Stimulated activated CD8-positive, alpha-beta memory T cell treated with anti-CD3 and anti-CD28 coated beads, Interleukin-7, amount 100 ng/mL, for 1 hour (primary cell): ENCODE data around the gene HEMK1.

Experiments
- DNase-seq, 2 donors: peaks; one replicate each; pipeline ENCODE4 v3.0.0-alpha.2; 2020; ENCODE audit warnings: low read depth in 2 of 2

Gene HEMK1

DNA sequence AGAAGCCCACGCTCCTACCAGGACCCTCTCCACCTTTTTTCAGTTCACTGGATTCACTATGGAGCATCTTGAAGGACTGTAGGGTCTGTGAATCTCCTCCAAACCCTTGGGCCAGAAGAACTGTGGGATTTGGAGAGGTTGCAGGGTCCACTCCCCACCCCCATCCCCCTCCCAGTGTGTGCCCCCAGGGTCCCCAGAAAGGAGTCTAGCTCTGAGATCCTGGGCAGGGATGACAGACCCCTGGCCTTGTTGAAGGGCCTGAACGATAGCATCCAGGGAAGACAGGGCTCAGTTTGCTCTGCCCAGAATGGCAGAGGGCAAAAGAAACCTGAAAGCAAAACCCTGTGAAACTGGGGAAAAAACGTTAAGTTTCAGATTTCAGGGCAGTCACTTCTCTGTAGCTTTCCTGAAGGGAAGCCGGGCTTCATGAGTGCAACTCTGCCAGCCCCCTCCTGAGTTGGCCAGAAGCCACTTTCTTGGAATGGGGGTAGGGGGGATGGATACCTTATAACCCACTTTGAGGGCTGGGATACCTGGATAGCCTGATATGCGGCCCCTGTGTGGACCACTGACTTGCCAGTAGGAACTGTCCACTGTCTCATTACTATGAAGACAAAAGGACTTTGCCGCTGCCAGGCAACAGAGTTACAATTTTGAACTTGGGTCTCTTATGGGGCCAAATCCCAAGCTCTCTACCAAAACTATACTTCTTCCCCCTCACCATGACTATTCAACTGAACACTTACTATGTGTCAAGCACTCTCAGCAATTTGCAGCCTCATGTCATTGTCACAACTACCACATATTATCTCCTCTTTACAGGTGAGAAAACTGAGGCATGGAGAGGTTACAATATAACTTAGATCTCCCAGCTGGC lies 43.9 kb downstream of the HEMK1 start:
- DNase-seq = no peak

DNA sequence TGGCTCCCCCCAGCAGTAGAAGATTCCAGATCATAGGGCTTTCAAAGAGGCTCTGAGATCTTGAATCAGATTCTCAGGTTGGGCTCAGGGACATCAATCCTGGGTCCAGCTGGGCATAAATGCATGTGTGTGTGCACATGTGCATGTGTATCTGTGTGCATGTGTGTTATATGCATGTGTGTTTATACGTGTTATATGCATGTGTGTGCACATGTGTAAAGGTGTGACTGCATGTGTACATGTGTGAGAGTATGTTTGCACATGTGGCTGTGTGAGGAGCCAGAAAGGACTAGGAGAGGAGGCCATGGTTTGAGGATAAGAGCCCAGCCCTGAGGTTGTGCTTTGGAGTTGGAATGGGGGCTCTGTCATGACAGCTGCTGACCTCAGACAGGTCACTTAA lies 45.9 kb downstream of the HEMK1 start:
- no peak for DNase-seq

DNA sequence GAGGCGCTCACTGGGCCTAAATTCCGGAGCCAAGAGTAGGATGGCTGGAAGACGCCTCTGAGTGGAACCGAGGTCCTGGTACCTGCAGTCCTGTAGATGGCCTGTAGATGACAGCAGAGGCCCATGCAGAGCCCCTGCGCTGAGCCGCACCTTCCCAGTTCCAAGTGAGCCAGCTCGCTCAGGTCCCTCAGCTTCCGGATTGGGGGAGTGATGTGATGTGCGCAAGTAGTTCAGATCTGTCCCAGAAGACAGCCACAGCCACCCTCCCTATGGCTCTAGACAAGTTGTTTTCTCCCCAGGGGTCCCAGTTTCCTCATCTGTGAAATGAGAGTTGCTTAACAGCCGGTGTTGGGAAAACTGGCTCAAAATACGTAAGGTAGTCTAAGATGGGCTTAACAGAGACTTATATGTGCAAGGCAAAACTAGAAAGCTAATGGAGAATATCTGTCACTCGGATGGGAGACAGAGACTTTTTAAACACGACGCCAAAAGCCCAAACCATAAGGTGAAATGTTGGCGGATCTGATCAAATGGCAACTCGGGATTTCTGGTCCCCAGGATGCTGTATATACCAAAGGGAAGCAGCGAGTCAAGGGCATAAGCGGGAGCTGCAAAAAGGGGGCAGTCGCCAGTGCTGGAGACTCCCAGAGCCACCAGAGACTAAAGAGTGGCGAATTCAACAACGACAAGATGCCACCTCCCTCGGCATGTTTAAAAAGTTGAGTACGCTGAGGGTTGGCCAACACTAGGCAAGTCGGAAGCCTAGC lies 46.9 kb downstream of the HEMK1 start:
- DNase-seq = peak; percentile 69 to 74

DNA sequence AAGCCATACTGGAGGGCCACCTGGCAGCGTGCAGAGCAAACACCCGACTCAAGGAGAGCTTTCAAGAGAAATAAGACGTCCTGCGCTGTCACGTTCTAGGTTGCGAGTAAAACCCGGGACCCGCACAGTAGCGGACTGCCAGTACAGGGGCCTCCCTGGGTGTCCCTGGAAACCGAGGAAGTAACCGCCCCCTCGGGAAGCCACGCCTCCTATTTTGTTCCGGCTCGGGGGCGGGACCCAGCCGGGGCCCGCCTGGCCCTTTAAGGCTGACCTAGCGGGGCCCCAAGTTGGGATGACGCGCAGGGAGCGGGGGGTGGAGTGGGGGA lies 47.4 kb downstream of the HEMK1 start:
- peak; percentile 92 to 94 for DNase-seq

DNA sequence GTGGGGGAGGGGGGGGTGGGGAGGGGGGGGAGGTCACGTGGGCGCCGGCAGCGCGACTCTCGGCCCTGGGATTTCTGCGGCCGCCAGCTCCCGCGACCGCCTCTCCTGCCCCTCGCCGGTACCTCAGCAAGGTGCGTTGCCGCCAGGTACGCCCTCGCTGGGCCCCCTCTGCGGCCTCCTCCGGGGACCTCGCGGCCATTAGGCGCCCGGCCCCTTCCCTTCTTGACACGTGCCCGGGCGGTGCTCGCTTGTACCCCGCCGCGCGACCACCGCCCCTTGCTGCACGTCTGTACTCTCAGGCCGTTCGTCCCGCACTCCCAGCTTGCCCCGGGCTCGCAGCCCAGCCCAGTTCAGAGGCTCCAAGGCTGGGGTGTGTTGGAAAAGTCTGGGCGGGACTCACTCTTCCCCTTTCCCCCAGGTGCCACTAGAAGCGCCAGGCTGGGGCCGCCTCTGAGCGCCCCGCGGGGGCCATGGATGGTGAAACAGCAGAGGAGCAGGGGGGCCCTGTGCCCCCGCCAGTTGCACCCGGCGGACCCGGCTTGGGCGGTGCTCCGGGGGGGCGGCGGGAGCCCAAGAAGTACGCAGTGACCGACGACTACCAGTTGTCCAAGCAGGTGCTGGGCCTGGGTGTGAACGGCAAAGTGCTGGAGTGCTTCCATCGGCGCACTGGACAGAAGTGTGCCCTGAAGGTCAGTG lies 47.9 kb downstream of the HEMK1 start, which contains the start of gene MAPKAPK3:
MAPKAPK3 (plus strand) TSS at position 56 of the 696 bp plus-strand sequence; CDS start at position 471, 415 bp downstream.
- DNase-seq = no peak

DNA sequence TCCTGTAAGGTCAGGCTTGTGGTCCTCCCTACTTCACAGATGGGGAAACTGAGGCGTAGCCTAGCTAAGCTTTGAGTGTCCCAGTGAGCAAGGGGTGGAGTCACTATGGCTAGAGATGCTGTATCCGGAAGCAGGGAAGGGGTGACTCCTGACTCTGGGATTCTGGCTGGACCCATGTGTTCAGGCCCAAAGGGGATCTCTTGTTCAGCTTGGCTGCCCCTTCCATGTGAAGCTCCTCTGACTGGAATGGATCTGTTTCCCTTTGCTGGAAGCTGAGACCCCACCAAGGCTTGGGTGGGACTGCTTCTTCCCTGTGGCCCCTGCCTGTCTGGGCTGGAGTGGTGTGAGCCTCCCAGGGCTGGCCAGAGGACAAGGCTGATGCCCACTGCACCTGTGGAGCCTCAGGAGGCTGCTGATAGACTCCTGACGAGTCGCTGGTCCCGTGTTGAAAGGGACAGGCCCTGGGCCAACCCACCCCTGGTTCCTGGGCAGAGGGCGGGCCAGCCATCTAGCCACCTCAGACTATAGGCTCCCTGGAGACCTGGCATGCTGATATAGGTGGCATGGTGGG lies 48.7 kb downstream of the HEMK1 start:
- DNase-seq = no peak

DNA sequence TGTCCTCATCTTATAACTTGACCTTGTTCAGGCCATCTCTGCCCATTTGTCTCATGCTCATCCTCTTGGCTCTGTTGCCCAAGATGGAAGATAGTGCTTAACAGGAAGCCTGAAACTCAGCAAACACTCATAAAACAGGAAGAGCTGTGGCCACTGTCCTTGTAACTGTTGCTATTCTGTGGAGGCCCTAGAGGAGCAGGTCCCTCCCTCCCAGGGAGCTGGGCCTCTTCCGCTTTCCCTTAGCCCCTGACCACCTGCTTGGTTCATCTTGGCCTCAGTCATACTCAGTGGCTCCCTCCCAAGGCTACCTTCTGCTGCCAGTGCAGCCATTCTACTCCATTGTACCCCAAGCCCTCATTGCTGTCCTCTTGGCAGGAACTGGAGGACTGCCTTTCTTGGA lies 51.1 kb downstream of the HEMK1 start:
- DNase-seq = no peak

DNA sequence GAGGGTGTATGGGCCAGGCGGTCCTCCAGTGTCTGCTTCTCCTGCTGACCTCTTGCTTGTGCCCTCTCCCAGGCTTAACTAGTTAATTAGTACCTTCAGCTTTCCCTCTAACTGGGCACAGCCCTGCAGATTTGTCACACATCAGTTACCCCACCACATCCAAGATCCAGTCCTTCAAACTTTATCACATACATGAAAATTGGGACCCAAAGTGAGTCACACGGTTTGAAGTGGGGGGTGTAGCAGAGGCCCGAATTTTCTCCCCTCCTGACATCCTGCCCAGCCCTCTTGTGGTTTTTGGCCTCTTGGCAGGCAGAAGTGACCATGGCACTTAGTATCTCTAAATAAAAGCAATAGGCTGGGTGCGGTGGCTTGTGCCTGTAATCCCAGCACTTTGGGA lies 51.5 kb downstream of the HEMK1 start:
- no peak for DNase-seq

DNA sequence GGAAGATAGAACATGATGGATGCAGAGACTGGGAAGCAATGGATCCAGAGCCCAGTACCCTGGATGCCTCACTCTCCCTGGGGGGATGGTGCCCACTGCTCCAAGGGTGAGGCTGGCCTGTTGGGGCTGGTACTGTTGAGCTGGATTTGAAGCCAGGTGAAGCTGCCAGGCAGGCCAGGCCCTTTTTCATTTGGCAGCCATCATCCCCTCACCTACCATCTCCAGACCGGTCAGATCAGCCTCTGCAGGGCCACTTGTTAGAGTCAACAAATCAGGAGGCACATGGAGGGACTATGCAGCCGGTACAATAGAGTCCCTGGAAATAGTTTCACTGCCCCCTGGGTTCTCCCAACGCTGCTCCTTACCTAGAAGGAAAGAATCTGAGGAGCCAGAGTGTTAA lies 53.6 kb downstream of the HEMK1 start:
- no peak for DNase-seq

DNA sequence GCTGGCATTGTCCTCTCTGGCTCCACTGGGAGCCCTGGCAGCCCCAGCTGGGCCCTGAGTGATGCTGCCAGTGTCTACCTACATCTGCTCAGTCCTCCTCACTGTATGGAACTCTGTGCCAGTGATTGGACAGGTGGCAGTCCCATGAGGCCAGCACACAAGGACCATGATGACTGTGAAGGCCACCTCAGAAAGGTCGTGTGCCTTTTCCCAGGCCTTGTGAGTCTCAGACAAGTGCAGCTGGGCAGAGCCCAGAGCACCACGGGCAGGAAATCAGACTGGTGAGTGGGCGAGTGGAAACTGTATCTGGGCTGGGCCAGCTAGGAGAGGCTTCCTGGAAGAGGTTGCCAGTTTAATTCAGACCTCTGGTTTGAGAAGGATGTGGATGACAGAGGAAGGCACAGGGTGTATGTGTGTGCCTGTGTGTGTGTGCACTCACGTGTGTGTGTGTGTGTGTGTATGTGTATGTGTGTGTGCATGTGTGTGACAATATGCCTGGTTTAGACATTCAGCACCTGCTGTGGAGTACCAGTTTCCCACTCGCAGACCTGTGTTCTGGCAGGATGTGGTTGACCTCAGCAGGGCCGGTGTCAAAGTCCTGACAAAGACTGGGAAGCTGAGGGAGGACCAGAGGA lies 54.6 kb downstream of the HEMK1 start:
- DNase-seq = no peak

DNA sequence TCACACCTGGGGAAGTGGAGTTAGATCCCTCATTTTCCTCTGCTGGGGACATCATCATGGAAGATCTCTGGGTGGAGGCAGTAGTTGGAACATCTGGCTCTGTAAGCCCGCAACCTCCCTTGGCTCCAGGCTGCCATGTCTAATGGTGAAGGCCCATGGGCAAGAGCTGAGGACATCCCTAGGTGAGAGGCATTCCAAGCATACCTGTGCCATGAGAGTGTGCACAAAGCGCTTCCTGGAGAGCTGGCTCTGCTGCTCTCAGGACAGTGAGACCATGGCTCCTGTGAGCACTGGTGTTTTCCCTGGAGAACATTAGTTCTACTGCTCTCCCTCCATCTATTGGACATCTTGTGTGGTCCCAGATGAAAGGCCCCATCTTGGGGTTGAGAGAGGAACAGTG lies 55.3 kb downstream of the HEMK1 start:
- DNase-seq = no peak

DNA sequence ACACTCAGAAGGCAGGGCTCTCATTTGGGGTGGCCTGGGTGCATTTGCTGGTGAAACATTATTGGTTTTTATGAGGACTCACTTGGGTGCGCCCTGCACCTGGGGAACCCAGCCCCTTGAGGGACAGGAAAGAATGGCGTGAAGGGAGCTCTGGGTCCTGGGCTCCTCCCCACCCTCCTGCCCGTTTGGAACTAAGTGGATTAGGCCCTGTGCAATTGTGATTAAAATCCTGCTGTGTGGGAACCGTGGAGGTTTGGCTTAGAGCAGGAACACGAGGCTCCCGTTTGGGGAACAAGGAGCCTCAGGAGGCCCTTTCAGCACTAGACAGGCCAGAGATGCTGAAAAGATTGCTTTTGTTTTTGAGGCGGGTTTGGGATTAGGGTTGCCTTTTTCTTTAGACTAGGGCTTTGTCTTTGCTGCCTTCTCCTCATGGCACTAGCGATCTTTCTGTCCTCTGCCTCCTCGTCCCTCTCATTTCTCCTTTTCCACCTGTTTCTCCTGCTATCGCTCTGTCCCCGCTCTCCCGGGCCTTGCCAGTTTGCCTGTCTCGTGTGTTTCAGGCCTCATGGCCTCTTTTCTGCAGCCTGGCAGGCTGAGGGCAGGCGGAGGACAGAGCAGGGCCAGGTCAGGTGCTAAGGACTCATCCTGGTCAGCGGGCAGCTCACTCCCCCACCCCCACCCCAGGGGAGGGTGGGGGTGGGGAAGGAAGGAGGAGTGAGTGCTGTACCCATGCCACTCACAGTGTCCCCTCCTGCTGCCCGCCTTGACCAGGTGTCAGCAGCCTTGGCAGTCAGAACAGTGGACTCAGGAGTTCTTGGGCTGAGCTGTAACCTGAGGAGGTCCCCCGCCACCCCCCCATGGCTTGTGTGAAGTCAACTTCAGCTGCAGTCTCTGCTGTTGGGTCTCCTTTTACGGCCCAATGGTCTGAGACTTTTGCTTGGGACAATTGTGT lies 56.2 kb downstream of the HEMK1 start:
- DNase-seq = no peak

DNA sequence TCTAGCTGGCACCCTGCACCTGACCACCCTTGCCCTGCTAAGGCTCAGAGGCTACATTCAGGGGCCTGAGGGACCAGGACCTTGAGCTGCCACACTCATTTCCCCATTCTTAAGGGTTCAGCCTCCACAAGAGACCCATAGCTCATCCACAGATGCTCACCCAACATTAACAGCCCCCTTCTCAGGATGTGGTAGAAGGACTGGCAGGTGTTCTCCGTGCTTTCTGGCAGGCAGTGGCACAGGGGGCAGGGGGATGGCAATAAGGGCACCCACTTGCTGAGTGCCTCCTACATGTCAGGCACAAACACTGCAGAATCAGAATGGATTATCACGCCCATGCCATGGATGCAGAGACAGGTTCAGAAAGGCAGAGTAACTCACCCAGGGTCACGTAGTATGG lies 57.1 kb downstream of the HEMK1 start:
- DNase-seq = no peak

DNA sequence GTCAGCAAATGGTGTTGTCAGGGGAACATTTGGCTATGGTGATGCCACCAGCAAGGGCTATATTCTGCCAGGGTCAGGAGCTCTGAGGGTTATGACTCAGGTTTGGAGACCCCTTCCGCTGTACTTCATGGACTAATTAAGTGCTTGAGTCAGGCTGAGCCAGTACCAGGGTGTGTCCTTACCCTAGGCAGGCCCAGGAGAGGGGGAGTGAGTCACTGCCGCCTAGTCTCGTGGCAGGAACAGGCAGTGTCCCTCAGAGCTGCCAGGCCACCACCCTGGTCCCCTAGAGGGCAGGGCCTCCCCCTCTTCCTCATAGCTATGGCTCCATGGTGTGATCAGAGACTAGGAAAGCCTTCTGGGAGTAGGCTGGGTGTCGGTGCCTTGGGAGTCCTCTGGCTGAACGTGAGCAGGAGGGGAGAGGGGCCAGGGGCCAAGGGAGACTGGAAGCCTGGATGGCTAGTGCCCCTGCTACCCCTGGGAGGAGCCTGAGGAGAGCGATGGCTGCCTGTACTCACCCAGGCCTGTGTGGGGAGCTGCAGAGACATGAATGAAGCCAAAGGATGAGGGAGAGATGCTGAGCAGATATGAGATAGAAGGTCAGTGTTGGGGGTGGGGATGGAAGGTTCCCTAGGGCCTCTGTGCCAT lies 58.2 kb downstream of the HEMK1 start:
- DNase-seq = no peak

DNA sequence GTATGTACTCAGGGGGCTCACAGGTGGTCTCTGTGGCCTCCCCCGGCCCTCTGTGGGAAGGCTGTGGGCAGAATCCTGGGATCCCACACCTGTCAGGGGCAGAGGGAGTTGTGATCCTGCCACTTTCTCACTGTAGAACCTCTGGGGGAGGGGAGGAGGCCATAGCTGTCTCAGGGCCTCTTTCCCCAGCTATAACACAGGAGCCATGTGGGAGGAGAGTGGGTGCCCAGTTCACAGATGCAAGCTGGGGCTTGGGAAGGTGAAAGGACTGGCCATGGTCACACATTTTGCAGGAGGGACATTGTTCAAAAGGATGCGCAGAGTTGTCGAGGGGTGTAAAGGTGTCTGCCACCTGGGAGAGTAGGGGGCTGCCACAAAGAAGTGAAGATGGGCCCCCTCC lies 59.3 kb downstream of the HEMK1 start:
- DNase-seq = no peak

DNA sequence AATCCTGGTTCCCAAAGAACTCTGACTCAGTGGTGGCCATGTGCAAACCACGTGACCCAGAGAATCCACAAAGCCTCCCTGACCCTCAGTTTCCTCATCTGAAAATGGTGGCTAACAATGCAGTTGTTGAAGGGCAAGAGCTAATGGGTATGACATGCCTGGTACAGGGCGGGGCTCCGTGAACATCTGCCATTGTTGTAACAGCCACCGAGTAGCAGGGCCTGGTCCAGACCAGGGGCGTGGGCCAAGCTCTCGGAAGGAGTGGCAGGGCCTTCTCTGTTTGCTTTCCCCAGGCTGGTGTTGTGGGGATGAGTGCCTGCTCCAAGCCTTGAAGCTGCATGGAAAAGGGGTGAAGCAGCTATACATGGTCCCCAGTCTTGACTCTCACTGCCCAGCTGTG lies 61.1 kb downstream of the HEMK1 start:
- no peak for DNase-seq

DNA sequence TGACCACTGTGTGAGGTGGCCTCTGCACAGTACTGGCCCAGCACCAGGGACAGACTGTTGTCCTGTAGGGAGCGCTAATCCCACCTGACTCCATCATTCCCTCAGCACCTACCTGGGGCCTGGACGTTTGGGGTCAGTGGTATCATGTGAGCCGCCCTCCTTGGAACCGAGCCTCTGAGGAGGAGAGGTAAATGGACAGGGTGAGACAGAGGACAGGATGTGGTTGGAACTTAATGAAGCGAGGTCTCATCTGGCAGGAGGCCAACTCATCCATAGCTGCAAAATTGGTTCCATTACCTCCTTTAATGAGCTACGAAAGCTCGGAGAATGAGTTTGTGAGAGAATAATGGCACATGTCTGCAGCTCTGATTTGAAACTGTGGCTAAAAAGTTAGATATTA lies 61.6 kb downstream of the HEMK1 start:
- no peak for DNase-seq

DNA sequence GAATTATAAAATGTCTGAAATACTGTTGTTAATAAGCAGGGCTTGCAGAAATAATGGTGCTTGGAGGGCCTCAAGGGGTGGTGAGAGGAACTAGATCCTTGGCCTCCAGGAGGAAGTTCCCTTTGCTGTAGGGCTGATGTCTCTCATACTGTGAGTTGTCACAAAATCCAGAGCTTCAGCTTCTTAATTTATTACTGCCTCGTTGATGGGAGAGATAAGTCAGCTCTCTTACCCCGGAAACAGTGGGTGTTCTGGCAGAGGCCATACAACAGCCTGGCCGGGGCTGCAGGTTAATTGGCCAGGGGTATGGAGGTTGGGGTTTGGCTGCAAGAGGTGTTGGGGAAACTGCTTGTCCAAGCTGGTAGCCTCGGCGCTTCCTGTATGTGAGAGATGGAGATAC lies 63.1 kb downstream of the HEMK1 start:
- no peak for DNase-seq

DNA sequence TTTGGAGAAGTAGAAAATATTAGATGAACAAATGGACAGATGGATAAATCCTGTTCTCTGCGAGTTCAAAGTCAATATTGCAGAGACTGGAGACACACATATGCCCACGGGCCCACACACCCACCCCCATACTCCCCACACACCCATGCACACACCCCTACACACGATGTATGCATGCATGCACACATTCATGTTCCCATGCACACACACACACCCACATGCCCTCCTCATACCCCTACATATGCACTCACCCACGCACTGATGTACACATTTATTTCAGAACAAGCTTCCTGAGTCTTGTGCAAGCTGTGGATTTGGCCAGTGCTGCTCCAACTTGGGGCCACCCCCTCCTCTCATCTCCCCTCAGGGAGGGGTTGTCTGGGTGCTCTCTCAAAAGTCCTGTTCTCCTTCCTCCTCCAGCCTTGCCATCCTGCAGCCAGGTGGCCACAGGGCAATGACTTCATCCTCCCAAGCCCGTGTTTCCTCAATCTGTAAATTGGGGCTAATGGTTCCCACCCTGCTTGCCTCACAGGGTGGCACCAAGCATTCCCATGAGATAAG lies 64.0 kb downstream of the HEMK1 start:
- no peak for DNase-seq

DNA sequence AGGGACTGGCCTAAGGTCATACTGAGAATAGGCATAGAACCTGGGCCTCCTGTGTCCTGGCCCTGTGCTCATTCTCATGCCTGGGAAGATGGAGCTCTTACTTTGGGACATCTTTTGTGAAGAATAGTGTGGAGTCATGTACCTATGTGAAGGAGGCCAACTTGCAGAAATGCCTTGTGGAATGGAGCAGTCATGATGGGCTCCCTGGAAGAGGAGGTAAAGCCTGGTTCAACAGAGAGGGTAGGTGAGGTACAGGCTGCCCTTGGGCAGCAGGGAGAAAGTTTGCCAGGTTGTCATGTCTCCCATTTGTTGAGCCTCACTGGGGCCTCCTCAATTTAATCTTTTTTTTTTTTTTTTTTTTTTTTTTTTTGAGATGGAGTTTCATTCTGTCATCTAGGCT lies 65.7 kb downstream of the HEMK1 start:
- no peak for DNase-seq
